GM19193 (cell line): ENCODE measurements around the gene TSACC.

Experiments
- POLR2A ChIP-seq: IDR thresholded peaks from 4 replicates; pipeline ENCODE4 v1.6.1; 2011; ENCODE audit not compliant: insufficient read depth, insufficient read length; ENCODE audit errors: extremely low read depth

Gene TSACC

DNA sequence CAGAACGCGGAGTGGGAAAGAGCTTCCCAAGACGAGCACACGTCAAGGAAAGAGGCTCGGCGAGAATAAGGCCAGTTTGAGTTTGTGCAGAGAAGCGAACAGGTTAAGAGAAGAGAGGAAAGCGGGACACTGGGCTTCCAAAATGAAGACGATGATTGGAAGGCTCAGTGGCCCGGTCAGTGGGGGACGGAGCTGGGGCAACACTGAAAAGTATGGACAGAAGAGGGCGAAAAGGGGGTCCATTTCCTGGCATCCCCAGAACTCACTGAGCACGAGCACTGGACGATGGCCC is 492 bp upstream of the TSACC start:
- TF ChIP-seq POLR2A, result no peak

DNA sequence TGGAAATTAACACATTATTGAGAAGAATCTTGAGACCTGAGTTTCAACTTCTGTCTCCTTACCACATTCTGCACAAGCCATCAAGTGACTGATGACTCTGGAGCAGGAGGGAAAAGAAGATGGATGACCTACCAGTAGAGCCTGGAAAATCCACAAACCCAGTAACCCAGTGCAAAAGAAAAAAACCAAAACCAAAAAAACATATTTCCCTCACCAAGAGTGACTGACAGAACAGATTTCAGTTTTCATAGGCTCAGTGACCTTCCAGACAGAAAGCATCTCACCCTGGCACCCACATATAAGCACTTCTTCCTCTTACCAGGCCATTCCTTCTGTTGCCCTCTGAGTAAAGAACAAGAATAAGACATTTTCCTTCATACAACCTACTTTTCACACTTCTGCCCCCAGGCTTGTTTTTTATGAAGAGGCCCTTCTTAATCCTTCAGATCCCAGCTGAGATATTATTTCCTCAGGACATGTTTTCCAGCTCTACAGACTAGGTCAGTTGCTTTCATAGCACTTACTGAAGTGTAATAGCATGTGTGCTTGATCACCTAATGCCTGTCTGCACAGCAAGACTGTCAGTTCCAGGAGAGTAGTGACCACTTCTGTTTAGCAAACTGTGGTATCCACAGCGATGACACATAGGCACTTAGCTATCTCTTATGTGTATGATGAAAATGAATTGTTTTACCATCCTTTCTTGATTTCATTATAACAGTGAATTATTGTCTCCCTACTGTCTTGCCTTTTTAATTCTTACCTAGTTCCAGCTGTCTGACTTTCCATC is 4.0 kb downstream of the TSACC start:
- no peak for TF ChIP-seq POLR2A

DNA sequence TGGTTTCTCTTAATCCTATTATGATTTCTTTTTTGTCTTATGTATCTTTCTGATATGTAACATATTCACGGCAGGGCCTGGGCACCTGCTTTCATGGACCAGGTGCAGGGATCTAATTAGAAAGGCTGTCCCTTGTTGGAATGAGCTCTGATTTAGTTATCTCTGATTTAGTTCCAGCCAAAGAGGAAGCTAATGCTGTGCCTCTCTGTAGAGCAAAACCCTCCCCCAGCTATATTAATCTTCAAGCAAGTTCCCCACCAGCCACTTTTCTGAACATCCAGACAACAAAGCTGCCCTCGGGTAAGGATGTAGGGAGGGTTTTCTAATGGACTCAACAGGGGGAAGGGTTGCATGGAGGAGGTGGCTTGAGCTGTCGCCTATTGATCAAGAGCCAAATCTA is 6.1 kb downstream of the TSACC start:
- no peak for TF ChIP-seq POLR2A

DNA sequence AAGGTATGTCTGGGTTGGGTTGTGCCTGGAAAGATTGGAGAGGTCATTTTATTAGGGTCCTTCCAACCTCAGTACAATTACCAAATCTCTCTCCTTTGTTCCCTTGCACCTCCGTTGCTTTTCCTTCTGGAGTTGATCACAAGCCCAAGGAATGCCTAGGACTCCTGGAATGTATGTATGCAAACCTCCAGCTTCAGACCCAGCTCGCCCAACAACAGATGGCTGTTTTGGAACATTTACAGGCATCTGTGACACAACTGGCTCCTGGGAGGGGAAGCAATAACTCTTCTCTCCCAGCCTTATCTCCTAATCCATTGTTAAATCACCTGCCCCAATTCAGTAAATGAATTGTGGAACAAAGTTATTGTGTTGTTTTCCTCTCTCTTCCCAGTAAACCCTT is 8.3 kb downstream of the TSACC start:
- no peak for TF ChIP-seq POLR2A

DNA sequence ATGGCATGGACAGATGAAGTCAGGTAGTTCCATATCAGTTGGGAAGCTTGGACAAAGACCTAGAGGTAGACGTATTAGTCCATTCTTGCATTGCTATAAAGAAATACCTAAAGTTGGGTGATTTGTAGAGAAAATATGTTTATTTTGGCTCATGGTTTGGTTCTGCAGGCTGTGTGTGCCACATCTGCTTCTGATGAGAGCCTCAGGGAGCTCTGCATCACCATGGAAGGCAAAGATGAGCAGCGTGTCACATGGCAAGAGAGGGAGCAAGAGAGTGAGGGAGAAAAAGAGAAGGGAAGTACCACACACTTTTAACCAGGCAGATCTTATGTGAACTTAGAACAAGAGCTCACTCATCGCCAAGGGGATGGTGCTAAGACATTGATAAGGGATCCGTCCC is 9.0 kb downstream of the TSACC start:
- TF ChIP-seq POLR2A, result no peak

DNA sequence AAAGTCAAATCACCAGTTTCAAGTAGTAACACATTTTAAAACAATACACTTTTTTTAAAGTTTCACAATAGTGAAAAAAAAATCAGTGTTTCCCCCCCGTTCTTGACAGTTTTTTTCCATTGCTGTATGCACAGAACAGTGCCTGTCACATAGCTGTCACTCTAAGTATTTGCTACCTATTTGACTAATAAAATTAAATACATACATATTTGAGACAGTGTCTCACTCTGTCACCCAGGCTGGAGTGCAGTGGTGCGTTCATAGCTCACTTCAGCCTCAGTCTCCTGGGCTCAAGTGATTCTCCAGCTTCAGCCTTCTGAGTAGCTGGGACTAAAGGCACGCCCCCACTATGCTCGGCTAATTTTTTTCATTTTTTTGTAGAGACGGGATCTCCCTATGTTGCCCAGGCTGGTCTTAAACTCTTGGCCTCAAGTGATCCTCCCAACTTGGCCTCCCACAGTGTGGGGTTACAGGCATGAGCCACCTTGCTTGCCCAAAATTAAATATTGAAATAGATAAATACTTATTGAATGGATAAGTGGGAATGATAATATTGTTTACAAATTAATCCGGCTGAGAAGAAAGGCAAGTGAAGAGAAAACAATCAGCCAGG is 18.0 kb downstream of the TSACC start:
- no peak for TF ChIP-seq POLR2A

DNA sequence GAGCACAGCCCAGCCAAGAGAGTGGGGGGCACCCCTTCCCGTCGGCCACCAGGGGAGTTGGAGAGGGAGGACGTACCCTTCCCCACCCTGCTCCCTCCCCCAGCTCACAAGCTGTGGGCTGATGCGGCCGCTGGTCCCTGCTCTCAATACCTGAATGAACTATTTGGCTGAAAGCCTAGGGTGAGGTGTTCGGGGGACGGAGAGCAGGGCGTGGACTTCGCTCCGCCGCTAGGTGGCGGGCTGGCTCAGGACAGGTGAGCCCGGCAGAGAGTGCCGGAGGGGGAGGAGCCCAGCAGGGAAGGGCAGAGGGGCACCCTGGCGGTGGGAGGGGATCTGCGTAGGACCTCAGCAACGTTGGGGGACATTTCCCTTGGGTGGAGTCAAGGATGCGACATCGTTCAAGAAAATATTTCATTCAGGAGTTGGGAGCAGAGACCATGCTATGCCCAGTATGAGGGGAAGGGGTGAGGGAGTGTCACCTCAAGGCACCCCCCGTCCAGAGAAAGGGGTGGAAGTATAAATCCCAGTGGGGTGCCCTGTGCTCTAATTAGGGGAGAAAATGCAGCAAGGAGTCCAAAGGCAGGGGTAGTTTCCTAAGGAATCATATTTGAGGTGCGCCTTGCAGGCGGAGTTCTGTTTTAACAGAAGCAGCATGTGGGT is 18.7 kb downstream of the TSACC start:
- TF ChIP-seq POLR2A, result no peak

DNA sequence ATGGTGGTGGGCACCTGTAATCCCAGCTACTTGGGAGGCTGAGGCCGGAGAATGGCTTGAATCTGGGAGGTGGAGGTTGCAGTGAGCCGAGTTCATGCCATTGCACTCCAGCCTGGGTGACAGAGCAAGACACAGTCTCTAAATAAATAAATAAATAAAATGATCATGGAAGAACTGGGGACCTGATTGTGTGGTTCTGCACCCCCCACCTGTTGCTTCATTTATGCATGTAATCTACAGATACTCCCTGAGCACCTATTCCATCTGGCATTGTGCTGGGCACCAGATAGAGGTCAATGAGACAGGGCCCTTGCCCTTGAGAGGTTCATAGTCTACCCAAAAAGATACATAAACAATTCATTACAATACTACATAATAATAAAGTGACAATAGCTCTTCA is 19.7 kb downstream of the TSACC start:
- no peak for TF ChIP-seq POLR2A

DNA sequence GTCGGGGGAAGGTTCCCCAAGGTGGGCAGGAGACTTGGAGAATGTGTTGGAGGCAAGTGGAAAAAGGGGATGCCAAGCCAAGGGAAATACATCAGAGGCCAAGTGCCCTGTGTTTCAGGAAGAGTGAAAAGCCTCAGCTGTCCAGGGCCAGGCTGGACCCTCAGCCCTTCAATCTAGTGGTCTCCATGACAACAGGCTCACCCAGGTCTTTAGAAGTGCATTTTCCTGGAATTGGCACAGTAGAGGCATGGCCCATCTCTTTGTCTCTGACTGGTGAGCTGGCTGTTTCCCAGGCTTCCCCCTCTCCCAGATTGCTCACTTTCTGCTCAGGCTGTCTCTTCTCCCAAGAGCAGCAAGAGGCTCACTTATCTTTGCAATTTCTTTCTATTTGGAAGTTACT is 20.3 kb downstream of the TSACC start:
- no peak for TF ChIP-seq POLR2A

DNA sequence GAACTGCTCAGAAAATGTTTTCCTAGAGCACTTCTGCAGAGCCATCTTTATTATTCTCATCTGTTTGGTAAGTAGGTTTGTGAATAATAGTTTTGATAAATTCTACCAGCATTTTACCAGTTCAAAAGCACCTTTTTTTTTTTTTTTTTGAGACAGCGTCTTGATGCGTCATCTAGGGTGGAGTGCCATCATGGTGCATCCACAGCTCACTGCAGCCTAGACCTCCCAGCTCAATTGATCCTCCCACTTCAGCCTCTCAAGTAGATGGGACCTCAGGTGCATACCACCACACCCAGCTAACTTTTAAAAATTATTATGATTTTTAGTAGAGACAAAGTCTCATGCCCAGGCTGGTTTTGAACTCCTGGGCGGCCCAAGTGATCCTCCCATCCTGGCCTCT is 20.9 kb downstream of the TSACC start:
- TF ChIP-seq POLR2A, result no peak

DNA sequence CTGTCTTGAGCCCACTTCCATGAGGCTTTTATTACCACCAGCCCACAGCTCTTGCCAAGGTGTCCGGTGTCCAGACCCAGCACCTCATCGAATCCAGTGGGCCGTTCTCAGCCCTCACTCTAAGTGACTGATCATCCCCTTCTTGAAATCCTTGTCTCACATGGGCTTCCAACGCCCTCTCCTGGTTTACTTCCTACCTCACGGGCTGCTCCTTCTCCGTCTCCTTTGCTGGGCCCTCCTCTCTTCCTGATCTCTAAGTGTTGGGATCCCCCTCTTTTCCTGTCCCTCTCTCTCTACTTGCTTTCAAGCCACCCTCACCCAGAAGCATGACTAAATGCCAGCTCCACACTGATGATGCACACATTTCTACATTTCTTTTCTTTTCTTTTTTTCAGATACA is 21.6 kb downstream of the TSACC start:
- no peak for TF ChIP-seq POLR2A

DNA sequence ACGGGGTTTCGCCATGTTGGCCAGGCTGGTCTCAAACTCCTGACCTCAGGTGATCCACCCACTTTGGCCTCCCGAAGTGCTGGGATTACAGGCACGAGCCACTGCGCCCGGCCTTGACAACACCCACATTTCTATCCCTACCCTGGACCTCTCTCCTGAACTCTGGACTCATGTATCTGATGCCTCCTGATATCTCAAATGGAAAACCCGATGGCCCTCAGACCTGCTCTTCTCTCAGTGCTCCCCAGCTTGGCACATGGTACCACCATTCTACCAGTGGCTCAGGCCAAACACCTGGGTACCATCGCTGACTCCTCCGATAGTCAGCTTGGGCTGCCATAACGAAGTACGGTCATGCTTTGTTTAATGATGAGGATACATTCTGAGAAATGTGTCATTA is 22.2 kb downstream of the TSACC start:
- TF ChIP-seq POLR2A, result no peak

DNA sequence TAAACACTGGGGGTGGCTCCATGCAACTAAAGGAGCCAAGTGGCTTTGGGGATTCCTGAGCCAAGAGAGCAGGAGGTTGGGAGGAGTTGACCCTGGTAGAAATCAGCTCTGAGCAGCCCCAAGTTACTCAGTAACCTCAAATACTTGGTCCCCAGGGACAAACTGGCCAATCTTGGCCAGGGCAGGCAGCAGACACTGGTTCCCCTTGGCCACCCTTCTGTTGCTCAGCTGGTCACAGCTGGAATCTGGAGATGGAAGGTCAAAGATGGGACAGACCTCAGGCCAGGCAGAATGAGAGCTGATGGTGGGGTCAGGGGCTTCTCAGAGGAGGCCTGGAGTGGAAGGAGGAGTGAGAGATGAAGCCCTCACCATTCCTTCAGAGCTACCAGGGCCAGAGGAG is 27.4 kb downstream of the TSACC start:
- TF ChIP-seq POLR2A, result no peak

DNA sequence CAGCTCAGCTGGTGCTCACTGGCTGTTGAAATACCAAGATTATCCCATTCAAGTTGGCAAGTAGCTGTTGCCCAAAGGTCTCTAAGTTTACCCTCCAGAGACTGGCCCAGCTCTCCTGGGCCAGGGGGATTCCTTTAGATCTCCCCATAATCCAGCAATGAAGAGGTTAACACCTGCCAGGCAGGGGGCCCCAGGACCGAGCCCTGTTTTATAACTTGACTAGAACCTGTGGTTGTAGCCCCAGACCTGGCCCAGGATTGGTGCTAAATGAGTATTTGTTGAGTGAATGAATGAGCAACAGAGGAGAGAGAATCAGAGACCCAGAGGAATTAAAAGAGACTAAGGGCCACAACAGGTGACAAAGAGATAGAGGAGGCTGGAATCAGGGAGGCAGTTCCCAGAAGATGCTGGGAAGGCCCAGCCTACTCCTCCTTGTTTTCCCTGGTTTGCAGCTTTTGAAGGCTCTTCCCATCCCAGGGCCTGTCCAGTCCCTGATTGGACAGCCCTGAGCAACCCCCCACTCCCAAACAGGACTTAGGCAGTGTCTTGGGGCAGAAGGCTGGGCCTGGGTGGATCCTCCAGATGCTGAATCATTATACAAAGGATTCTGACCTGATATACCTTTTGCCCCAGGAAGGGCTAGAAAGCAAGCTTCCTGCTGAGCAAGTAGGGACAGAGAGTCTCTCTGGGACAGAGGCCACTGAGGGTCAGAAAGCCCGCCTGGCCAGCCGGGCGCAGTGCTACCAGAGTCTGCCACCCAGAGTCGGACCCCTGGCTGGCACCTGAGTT is 28.2 kb downstream of the TSACC start:
- TF ChIP-seq POLR2A, result no peak

DNA sequence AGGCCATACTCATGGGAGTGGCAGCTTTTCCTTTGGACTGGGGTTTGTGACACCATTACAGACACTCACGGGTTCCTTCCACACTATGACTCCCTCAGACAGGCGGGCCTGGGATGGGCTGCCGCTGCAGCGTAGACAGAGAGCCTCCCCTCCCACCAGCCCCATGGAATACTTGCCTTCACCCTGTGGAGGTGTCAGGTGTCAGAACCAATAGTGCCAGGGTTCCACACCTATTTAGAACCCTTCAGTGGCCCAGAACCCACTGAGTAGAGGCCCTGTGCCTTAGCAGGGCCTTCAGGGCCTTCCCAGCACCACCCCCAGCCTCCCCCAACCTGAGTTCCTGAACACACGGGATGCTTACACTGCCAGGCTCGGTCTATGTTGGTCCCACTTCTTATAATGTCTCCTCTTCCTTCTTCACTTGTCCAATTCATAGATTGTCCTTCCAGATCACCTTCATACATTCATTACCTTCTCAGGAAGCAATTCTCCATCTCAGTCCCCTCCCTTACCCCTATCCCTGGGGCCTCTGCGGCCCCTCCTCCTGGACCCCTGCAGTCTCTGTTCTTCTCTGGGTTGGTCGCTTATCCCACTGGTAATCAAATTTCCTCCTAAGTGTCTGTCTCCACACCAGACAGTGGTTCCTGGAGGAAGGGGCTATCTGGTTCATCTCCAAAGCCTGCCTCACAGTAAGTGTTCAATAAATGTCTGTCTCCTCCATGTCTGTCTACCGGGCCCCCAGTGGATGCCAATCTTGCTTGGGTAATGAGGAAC is 29.2 kb downstream of the TSACC start:
- no peak for TF ChIP-seq POLR2A

DNA sequence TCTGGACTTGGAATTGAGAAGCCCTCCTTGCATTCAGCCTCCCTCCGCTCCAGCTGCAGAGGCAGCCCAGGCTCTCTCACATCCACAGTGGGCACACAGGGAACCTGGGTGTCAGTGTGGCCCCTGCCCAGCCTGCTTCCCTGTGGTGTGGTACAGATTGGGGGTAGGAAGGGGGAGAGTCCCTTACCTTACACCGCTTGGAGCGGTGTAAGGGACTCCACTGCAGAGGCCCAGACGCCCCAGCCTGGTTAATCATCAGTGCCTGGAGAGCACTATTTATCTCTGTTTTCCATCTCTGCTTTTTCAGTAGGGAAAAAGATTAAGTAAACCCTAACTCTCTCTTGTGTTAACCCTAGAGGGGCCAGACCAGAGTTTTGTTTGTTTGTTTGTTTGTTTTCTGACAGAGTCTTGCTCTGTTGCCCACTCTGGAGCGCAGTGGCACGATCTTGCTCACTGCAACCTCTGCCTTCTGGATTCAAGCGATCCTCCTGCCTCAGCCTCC is 29.9 kb downstream of the TSACC start:
- no peak for TF ChIP-seq POLR2A
